Loucy (cell line): ENCODE data around the gene PITRM1.

Experiments used
- H2AFZ ChIP-seq: fragments of 200-600 bp; sonication (generic); 2 replicates; pipeline ENCODE4 v1.6.0; 2016; ENCODE audit warnings: antibody characterized with exemption, mild to moderate bottlenecking, low read length, moderate library complexity
- H3F3A ChIP-seq: fragments of 200-600 bp; 2 replicates; pipeline ENCODE4 v1.6.0; 2016; ENCODE audit warnings: antibody characterized with exemption, low read depth, mild to moderate bottlenecking
- H3K27me3 ChIP-seq: fragments of 200-600 bp; sonication (generic); 2 replicates; pipeline ENCODE4 v1.6.1; 2014; ENCODE audit warnings: low read length, mild to moderate bottlenecking; ENCODE audit not compliant: insufficient read depth, poor library complexity, severe bottlenecking
- H3K36me3 ChIP-seq: fragments of 200-600 bp; sonication (generic); 2 replicates; pipeline ENCODE4 v1.6.1; 2016; ENCODE audit warnings: low read length; ENCODE audit not compliant: insufficient read depth
- H3K4me1 ChIP-seq: fragments of 200-600 bp; sonication (generic); 2 replicates; pipeline ENCODE4 v1.5.1; 2014; ENCODE audit warnings: low read length, mild to moderate bottlenecking; ENCODE audit not compliant: insufficient read depth, poor library complexity, severe bottlenecking
- H3K4me2 ChIP-seq: fragments of 200-600 bp; sonication (generic); 2 replicates; pipeline ENCODE4 v1.6.0; 2014; ENCODE audit warnings: antibody characterized with exemption, low read length, low read depth, mild to moderate bottlenecking; ENCODE audit not compliant: poor library complexity, severe bottlenecking
- H3K4me3 ChIP-seq: fragments of 200-600 bp; sonication (generic); 2 replicates; pipeline ENCODE4 v1.5.1; 2014; ENCODE audit warnings: low read length, mild to moderate bottlenecking, mixed read lengths; ENCODE audit not compliant: poor library complexity, severe bottlenecking
- H3K79me2 ChIP-seq: fragments of 200-600 bp; sonication (generic); 2 replicates; pipeline ENCODE4 v1.6.1; 2014; ENCODE audit warnings: low read length; ENCODE audit not compliant: insufficient read depth
- H3K9ac ChIP-seq: fragments of 200-600 bp; sonication (generic); 2 replicates; pipeline ENCODE4 v1.6.0; 2014; ENCODE audit warnings: mild to moderate bottlenecking, low read depth, low read length, moderate library complexity; ENCODE audit not compliant: poor library complexity, severe bottlenecking
- H3K9me2 ChIP-seq: fragments of 200-600 bp; sonication (generic); replicated peaks from 2 replicates; pipeline ENCODE4 v1.6.1; 2016; ENCODE audit warnings: low read depth, low read length, mixed read lengths
- H3K9me3 ChIP-seq: fragments of 200-600 bp; sonication (generic); 2 replicates; pipeline ENCODE4 v1.6.1; 2014; ENCODE audit warnings: mild to moderate bottlenecking, antibody characterized with exemption, low read length, low read depth; ENCODE audit not compliant: insufficient read depth
- H4K20me1 ChIP-seq: fragments of 200-600 bp; sonication (generic); 2 replicates; pipeline ENCODE4 v1.6.0; 2014; ENCODE audit warnings: antibody characterized with exemption, low read length, mild to moderate bottlenecking; ENCODE audit not compliant: insufficient read depth, poor library complexity, severe bottlenecking
- CTCF ChIP-seq: fragments of 200-600 bp; sonication (generic); conservative IDR thresholded peaks from 2 replicates; pipeline ENCODE4 v1.5.1; 2014; ENCODE audit warnings: mild to moderate bottlenecking, antibody characterized with exemption, low read length
- EZH2phosphoT487 ChIP-seq: fragments of 200-600 bp; IDR thresholded peaks from 2 replicates; pipeline ENCODE4 v1.6.1; 2018; ENCODE audit warnings: antibody characterized with exemption, mild to moderate bottlenecking, moderate library complexity, borderline replicate concordance

Gene PITRM1

GRCh38 chr10:3148041-3148440 is 24.5 kb downstream of the PITRM1 start:
- Histone ChIP-seq H3K27me3 (no peaks in the 10 kb centered on the region), H4K20me1 (no peaks in the 10 kb centered on the region), H2AFZ (no peak overlapping the region), H3K9ac (no peak overlapping the region), H3K79me2 (no peaks in the 10 kb centered on the region), H3K9me3 (no peaks in the 10 kb centered on the region), H3K4me2 (no peak overlapping the region), H3K4me1 (no peaks in the 10 kb centered on the region), H3F3A (no peaks in the 10 kb centered on the region), H3K9me2 (no peaks in the 10 kb centered on the region), H3K4me3 (no peak overlapping the region), H3K36me3 (peaks cover 62% of the 10 kb centered on the region; the same call in 1 of the 2 replicates)
- no peak for TF ChIP-seq CTCF
- no peak for TF ChIP-seq EZH2phosphoT487

GRCh38 chr10:3147117-3147820 is 25.3 kb downstream of the PITRM1 start:
- Histone ChIP-seq H3K27me3 (no peaks in the 10 kb centered on the region), H3K9me2 (no peaks in the 10 kb centered on the region), H3K9me3 (no peaks in the 10 kb centered on the region), H3F3A (no peaks in the 10 kb centered on the region), H3K4me2 (no peak overlapping the region), H3K79me2 (no peaks in the 10 kb centered on the region), H4K20me1 (no peaks in the 10 kb centered on the region), H3K9ac (no peak overlapping the region), H2AFZ (no peak overlapping the region), H3K4me1 (no peaks in the 10 kb centered on the region), H3K4me3 (no peak overlapping the region), H3K36me3 (peaks cover 65% of the 10 kb centered on the region; the same call in 1 of the 2 replicates)
- TF ChIP-seq EZH2phosphoT487 (no peak), CTCF (no peak)

GRCh38 chr10:3146289-3146688 is 26.3 kb downstream of the PITRM1 start:
- Histone ChIP-seq H4K20me1 (no peaks in the 10 kb centered on the region), H3K27me3 (no peaks in the 10 kb centered on the region), H3K79me2 (no peaks in the 10 kb centered on the region), H3K9me2 (no peaks in the 10 kb centered on the region), H3K4me3 (no peak overlapping the region), H3K9me3 (no peaks in the 10 kb centered on the region), H3K4me1 (no peaks in the 10 kb centered on the region), H3K9ac (no peak overlapping the region), H3K4me2 (no peak overlapping the region), H3K36me3 (peaks cover 73% of the 10 kb centered on the region; the same call in 1 of the 2 replicates), H3F3A (no peaks in the 10 kb centered on the region), H2AFZ (no peak overlapping the region)
- TF ChIP-seq EZH2phosphoT487 (no peak), CTCF (no peak)
